ENCODE measurements around the gene STOX2. TPM values are rescaled to one million over a fixed set of nuclear protein-coding genes. Genes with fewer than 3 reads are reported as not detected.

Gene STOX2
- total RNA-seq (10 to 100 TPM; 12.8 to 19.1 (median 17.3) TPM), polyA plus RNA-seq (2.5 TPM)
- long read RNA-seq, donor 1, partial matches to known transcripts = 6 of 17 reads
- long read RNA-seq, donor 1, other reads (novel, unspliced or antisense) = 11 of 17 reads
- long read RNA-seq, donor 2, full-length matches to known transcripts = 1 of 5 reads
- long read RNA-seq, donor 2, partial matches to known transcripts = 2 of 5 reads
- long read RNA-seq, donor 2, other reads (novel, unspliced or antisense) = 2 of 5 reads
- long read RNA-seq, donor 3, partial matches to known transcripts = 11 of 19 reads
- long read RNA-seq, donor 3, other reads (novel, unspliced or antisense) = 5 of 19 reads
- long read RNA-seq, donor 4 = 0 reads

- under 1% methylated on average over 45 of the region's 45 CpGs for WGBS
- DNase-seq (peak; percentile 84 to 92 (median 92)), ATAC-seq (peak; percentile 95 to 97)
- Histone ChIP-seq H3K4me3 (ENCODE audit: low read length) (peak within 1 kb of the TSS; percentile 69), H3K27me3 (ENCODE audit: control insufficient read depth, insufficient read depth) (no peaks in the 10 kb centered on the region), H3K9me3 (ENCODE audit: control insufficient read depth, low read length) (no peaks in the 10 kb centered on the region), H3K4me1 (ENCODE audit: control insufficient read depth, insufficient read depth, low read length) (no peaks in the 10 kb centered on the region), H3K27ac (ENCODE audit: low read length) (peak within 1 kb of the TSS; percentile 18)
- intact Hi-C loops (cut with DNase I) = no loop called here
These were observed at the start of gene STOX2 for GRCh38 chr4:183905081-183905592. Gene STOX2 (plus strand): TSS chr4:183905307. CDS start chr4:183906791, 1,484 bp downstream.

GRCh38 chr4:183855323-183856190 lies 49.5 kb upstream of the STOX2 start:
- no peak overlapping the region for H3K27ac ChIP-seq (ENCODE audit: low read length)
- H3K4me1 ChIP-seq (ENCODE audit: control insufficient read depth, insufficient read depth, low read length) = no peaks in the 10 kb centered on the region
- no peaks in the 10 kb centered on the region for H3K27me3 ChIP-seq (ENCODE audit: control insufficient read depth, insufficient read depth)
- no peak overlapping the region for H3K4me3 ChIP-seq (ENCODE audit: low read length)
- DNase-seq (no peak), ATAC-seq (no peak)
- intact Hi-C loops (cut with DNase I) = no loop called here
- H3K9me3 ChIP-seq (ENCODE audit: control insufficient read depth, low read length) = no peaks in the 10 kb centered on the region
- 78% methylated on average over 14 of the region's 14 CpGs for WGBS

GRCh38 chr4:183857040-183857439 lies 48.1 kb upstream of the STOX2 start:
- ATAC-seq (no peak), DNase-seq (no peak)
- H3K4me1 ChIP-seq (ENCODE audit: control insufficient read depth, insufficient read depth, low read length) = peaks cover 2% of the 10 kb centered on the region
- intact Hi-C loops (cut with DNase I) = no loop called here
- 96% methylated on average over 5 of the region's 5 CpGs for WGBS
- H3K9me3 ChIP-seq (ENCODE audit: control insufficient read depth, low read length) = no peaks in the 10 kb centered on the region
- no peak overlapping the region for H3K27ac ChIP-seq (ENCODE audit: low read length)
- H3K4me3 ChIP-seq (ENCODE audit: low read length) = no peak overlapping the region
- no peaks in the 10 kb centered on the region for H3K27me3 ChIP-seq (ENCODE audit: control insufficient read depth, insufficient read depth)

- DNase-seq = no peak
- 76% methylated on average over 14 of the region's 14 CpGs for WGBS
- intact Hi-C loops (cut with DNase I) = no loop called here
These were observed 47.0 kb upstream of the STOX2 start for GRCh38 chr4:183858011-183858615.

GRCh38 chr4:183860119-183860518 lies 45.0 kb upstream of the STOX2 start:
- 39% methylated on average over 2 of the region's 2 CpGs for WGBS
- no peak for DNase-seq
- Histone ChIP-seq H3K27me3 (ENCODE audit: control insufficient read depth, insufficient read depth) (no peaks in the 10 kb centered on the region), H3K9me3 (ENCODE audit: control insufficient read depth, low read length) (no peaks in the 10 kb centered on the region), H3K27ac (ENCODE audit: low read length) (no peak overlapping the region), H3K4me1 (ENCODE audit: control insufficient read depth, insufficient read depth, low read length) (peaks cover 2% of the 10 kb centered on the region), H3K4me3 (ENCODE audit: low read length) (no peak overlapping the region)
- ATAC-seq = peak; percentile 55
- intact Hi-C loops (cut with DNase I) = no loop called here

More at GRCh38 chr4:183858011-183858615, 47.0 kb upstream of the STOX2 start:
- Histone ChIP-seq H3K4me3 (ENCODE audit: low read length) (no peak overlapping the region), H3K27me3 (ENCODE audit: control insufficient read depth, insufficient read depth) (no peaks in the 10 kb centered on the region), H3K9me3 (ENCODE audit: control insufficient read depth, low read length) (no peaks in the 10 kb centered on the region), H3K4me1 (ENCODE audit: control insufficient read depth, insufficient read depth, low read length) (peaks cover 2% of the 10 kb centered on the region), H3K27ac (ENCODE audit: low read length) (no peak overlapping the region)
- peak; percentile 26 to 37 for ATAC-seq

- Histone ChIP-seq H3K27ac (ENCODE audit: low read length) (no peak overlapping the region), H3K4me3 (ENCODE audit: low read length) (no peak overlapping the region), H3K27me3 (ENCODE audit: control insufficient read depth, insufficient read depth) (no peaks in the 10 kb centered on the region), H3K9me3 (ENCODE audit: control insufficient read depth, low read length) (no peaks in the 10 kb centered on the region), H3K4me1 (ENCODE audit: control insufficient read depth, insufficient read depth, low read length) (peaks cover 2% of the 10 kb centered on the region)
- ATAC-seq = peak in 1 of 2 donors; percentile 55
- 70% methylated on average over 10 of the region's 10 CpGs for WGBS
- intact Hi-C loops (cut with DNase I) = no loop called here
- DNase-seq = no peak
These were observed 44.4 kb upstream of the STOX2 start for GRCh38 chr4:183860731-183861130.

- no peak overlapping the region for H3K4me3 ChIP-seq (ENCODE audit: low read length)
- no peaks in the 10 kb centered on the region for H3K27me3 ChIP-seq (ENCODE audit: control insufficient read depth, insufficient read depth)
- WGBS = 97% methylated on average over 13 of the region's 13 CpGs
- intact Hi-C loops (cut with DNase I) = no loop called here
- H3K27ac ChIP-seq (ENCODE audit: low read length) = no peak overlapping the region
- DNase-seq = no peak
- ATAC-seq = no peak
- H3K9me3 ChIP-seq (ENCODE audit: control insufficient read depth, low read length) = no peaks in the 10 kb centered on the region
- H3K4me1 ChIP-seq (ENCODE audit: control insufficient read depth, insufficient read depth, low read length) = peaks cover 2% of the 10 kb centered on the region
These were observed 43.7 kb upstream of the STOX2 start for GRCh38 chr4:183861426-183861825.

- Histone ChIP-seq H3K4me1 (ENCODE audit: control insufficient read depth, insufficient read depth, low read length) (peaks cover 6% of the 10 kb centered on the region), H3K27ac (ENCODE audit: low read length) (no peak overlapping the region), H3K9me3 (ENCODE audit: control insufficient read depth, low read length) (no peaks in the 10 kb centered on the region), H3K4me3 (ENCODE audit: low read length) (no peak overlapping the region), H3K27me3 (ENCODE audit: control insufficient read depth, insufficient read depth) (no peaks in the 10 kb centered on the region)
- no peak for DNase-seq
- WGBS = 79% methylated on average over 8 of the region's 8 CpGs
- ATAC-seq = no peak
- intact Hi-C loops (cut with DNase I) = no loop called here
These were observed 41.8 kb upstream of the STOX2 start for GRCh38 chr4:183863155-183863825.

- ATAC-seq = peak; percentile 52 to 64
These were observed 37.9 kb upstream of the STOX2 start for GRCh38 chr4:183867247-183867646.

GRCh38 chr4:183870997-183871396 lies 34.1 kb upstream of the STOX2 start:
- intact Hi-C loops (cut with DNase I) = no loop called here
- no peaks in the 10 kb centered on the region for H3K9me3 ChIP-seq (ENCODE audit: control insufficient read depth, low read length)
- WGBS = 73% methylated on average over 3 of the region's 3 CpGs
- H3K4me3 ChIP-seq (ENCODE audit: low read length) = no peak overlapping the region
- ATAC-seq = no peak
- no peak for DNase-seq
- H3K27ac ChIP-seq (ENCODE audit: low read length) = no peak overlapping the region
- peaks cover 4% of the 10 kb centered on the region for H3K4me1 ChIP-seq (ENCODE audit: control insufficient read depth, insufficient read depth, low read length)
- H3K27me3 ChIP-seq (ENCODE audit: control insufficient read depth, insufficient read depth) = no peaks in the 10 kb centered on the region

More at GRCh38 chr4:183867247-183867646, 37.9 kb upstream of the STOX2 start:
- Histone ChIP-seq H3K9me3 (ENCODE audit: control insufficient read depth, low read length) (no peaks in the 10 kb centered on the region), H3K27ac (ENCODE audit: low read length) (no peak overlapping the region), H3K4me3 (ENCODE audit: low read length) (no peak overlapping the region), H3K4me1 (ENCODE audit: control insufficient read depth, insufficient read depth, low read length) (peaks cover 4% of the 10 kb centered on the region), H3K27me3 (ENCODE audit: control insufficient read depth, insufficient read depth) (no peaks in the 10 kb centered on the region)
- intact Hi-C loops (cut with DNase I) = no loop called here
- WGBS = 23% methylated on average over 9 of the region's 9 CpGs
- DNase-seq = peak in 1 of 3 donors; percentile 64
